HT1080 (cell line): Measurements from ENCODE around the gene TTC1. TPM values are rescaled to one million over a fixed set of nuclear protein-coding genes. Genes with fewer than 3 reads are reported as not detected.
A peak's percentile ranks its signal among the peaks of the same experiment; 100 is the strongest.

Experiments
- DNase-seq: peaks from one replicate; pipeline ENCODE4 v3.0.0-alpha.2; 2015; ENCODE audit warnings: low read depth
- small RNA-seq: library from RNA; depleted of rRNA; stranded (forward); fragments of <200 nt; gene quantifications from one replicate; pipeline ENCODE3, GENCODE V24; 2014
- total RNA-seq: library from RNA; depleted of rRNA; stranded (reverse); fragments of >200 nt; shearing (Covaris generic); gene quantifications from 2 replicates; pipeline ENCODE4 v1.2.3, GENCODE V29; 2014; rRNA removed

TTC1 gene
- total RNA-seq, 1 experiment from 2014 or later, result 87.2 TPM

DNA sequence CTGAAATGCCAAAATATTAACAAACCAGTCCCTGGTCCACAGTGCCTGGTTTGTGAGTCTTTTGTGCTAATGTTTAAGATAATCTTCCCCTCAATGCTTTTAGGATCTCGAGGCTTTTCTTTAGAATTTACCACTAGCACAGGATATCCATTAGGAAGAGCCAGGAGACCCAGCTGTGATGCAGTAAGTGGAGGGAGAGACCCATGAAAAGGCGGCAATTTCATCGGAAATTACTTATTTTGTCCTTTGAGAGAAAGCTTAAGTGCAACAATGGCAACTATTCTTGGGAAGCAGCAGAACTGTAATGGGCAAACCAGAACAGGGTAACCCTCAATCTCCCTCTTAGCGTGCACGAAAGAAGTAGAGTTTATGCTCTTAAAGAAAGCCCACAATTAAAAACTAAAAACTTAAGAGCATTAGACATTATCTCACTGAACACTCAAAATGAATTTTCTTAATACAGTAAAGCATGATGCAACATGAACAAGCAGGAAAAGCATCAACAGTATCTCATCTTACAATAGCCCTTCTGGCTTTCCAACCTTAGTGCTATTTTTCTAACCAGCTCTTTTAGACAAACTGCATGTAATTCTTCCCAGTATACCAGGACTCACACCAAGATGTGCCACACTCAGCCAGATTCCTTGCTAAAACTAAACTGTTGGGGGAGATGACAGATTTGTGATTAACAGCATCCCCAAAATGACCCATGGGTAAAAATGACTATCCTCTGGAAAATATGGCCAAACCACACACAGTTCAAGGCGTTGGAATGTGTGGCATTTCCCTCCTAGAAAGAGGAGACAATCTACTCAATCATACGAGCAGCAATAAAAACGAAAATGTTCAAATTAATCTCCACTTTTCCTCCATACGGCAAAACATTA is 73.9 kb downstream of the TTC1 start:
- DNase-seq, result peak; percentile 89

DNA sequence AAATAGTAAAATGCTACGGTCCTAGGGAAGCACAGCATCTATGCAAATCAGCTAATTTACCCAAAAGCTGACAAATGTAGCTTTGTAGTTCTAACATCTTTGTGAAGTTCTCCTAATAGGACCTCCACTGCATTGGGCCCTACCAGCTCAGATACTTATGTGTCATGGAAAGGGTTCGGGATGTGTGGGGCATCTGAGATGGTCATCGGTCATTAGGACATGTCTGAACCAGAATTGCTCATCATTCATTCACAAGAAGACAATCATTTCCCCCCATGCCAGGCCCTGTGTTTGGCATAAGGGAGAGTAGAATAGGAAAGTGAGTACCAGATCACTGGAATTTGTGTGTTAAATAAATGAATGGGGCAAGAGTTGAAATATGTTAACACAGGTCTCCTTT is 74.6 kb downstream of the TTC1 start:
- peak; percentile 75 for DNase-seq

DNA sequence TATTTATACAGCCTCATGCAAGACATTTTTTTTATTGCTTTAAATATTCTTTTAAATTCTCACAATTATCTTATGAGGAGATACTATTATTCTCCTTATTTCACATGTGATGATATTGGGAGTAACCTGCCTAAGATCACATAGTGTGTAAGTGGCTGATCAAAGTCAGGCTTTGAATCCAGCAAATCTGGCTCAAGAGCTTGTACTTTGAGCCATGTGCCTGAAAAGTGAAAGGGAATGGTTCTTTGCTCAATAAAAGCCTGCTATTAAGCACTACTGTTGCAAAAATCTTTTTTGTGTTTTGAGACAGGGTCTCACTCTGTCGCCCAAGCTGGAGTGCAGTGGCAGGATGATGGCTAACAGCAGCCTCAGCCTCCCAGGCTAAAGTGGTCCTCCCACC is 75.2 kb downstream of the TTC1 start:
- no peak for DNase-seq

DNA sequence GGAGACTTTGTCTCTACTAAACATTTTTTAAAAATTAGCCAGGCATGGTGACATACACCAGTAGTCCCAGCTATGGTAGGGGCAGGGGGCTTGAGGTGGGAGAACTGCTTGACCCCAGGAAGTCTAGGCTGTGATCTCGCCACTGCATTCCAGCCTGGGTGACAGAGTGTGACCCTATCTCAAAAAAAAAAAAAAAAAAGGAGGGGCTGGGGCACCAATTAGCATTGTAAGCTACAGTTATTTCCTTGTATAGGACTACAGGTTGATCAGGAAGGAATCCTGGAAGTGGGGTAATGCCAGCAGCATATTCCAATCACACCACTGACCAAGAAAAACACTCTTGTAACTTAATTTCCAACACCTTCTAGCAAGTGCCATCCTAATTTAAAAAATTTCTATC is 78.3 kb downstream of the TTC1 start:
- DNase-seq, result no peak

DNA sequence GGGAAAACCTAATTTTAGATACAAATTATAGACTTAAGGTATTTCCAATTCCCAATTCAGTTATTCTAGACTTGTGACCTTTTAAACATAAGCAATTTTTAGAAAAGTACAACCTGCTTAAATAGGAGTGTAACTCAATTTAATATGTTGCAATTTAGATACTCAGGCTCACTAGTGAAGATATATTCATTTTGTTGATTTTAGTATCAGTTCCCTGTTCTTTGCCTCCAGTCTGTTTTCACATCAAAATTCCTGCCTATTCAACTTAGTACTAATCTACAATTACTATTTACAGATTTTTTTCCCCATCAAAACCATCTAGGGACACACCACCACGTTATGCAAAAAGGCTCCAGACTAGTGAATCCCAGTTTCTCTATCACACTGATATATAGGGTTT is 79.9 kb downstream of the TTC1 start:
- DNase-seq, result no peak

- DNase-seq, result no peak
Measured at GRCh38 chr5:160089531-160089930, 80.6 kb downstream of the TTC1 start.

DNA sequence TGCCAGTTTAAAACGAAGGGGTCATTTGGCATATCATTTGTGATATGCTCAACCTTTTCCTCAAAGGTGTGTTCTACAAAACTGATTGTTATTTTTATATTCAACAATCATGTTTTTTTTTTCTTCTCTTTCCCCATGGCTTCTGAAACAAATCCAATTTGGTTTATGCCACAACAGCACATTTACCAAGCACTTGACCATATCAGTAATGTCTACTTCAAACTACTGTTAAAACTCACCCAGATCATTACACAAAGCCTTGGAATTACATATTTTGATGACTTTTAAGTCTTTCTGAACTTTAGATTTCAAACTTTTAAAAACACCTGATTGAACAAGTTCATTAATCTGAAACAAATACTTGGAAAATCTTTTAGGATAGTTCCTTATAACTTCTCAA is 81.1 kb downstream of the TTC1 start:
- DNase-seq, result no peak

DNA sequence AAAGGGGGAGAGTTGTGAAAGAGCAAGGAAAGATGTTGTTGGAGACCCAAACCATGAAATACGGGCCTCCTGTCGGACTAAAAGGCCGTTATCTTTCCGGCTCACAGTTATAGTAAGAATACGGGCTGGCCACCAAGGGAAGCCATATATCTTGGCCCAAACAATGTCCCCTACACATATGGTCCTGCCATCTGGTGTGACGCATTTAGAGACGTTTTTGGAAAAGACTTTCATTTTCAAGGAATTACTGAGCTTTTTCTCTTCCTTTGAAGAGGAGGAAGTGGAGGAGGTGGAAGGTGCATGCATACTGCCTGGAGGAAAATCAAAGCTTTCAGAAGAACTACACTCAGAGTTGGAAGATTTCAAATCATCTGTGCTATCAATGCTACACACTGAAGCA is 83.6 kb downstream of the TTC1 start:
- DNase-seq, result no peak

DNA sequence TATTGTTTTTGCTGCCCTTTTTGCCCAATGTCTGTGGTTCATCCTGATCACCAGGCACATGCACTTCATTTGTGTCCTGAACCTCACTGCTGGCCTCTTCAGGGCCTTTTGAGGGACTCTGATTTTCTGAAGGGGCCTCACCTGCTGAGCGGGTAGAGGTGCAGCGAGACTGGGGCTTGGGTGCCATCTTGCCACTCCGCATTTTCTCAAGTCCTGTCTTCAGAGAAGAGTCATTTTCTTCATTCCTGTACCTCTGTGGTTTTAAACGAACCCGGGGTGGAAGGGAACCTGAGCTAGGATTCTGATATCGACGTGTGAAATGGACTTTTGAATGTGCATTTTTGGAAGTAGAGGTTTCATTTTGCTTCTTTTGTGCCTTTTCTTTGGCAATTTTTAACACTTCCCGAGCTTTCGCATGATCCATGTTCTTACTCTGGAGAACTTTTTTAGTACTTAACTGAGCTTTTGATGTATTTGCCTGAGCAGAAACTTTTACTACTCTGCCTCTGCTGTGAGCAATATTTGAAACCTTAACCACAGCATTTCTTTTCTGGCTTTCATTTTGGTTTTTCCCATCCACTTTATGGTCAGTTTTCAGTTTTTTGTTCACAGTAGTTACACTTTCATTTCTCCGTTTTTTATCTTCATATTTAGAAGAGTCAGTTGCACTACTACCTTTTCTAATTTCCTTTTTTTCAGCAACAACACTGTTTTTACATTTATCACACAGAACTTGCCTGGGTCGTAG is 84.2 kb downstream of the TTC1 start:
- no peak for DNase-seq

GRCh38 chr5:160096178-160096577 is 87.2 kb downstream of the TTC1 start:
- DNase-seq, result no peak

DNA sequence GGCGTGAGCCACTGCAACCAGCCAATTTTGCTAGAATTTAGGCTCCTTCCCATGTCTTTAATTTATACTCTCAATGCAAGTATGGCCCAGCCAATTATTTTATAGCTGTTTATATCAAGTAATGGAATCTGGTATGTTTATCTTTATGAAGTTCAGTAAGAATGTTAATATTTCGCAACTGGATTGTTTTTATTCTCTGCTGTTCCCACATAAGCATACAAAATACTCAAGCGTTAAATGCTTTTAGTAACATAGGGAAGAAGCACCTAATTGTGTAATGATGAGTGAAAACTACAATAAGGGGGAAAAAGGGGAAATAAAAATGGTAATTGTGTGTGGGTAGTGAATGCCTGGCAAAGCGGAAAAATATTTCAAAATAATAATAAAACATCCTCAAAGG is 89.1 kb downstream of the TTC1 start:
- no peak for DNase-seq

DNA sequence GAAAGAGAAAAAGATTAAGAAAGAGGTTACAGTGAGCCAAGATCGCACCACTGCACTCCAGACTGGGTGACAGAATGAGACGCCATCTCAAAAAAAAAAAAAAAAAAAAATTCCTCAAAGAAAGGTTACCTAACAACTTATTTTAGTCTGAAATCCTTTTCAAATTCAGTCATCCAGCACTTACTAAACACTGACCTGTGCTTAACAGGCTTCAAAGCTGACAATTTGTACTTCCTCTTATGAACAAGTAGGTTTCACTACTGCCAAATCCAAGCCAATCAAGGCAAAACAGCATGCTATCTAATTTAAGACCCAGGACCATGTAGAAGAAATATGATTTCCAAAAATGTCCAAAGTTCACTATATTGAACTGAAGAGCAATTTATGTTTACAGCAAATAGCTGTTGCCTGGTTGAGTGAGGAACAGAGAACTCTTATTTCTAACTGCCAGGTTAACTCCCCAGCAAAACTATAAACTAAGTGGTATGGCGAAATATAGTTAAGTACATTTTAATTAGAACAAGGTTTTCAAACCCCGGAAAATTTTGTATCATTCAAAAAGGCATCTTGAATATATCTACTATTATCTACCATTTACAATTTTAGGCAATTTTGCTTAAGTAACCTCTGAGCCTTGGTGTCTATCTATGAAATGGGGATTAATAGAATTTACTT is 96.9 kb downstream of the TTC1 start:
- DNase-seq, result no peak

DNA sequence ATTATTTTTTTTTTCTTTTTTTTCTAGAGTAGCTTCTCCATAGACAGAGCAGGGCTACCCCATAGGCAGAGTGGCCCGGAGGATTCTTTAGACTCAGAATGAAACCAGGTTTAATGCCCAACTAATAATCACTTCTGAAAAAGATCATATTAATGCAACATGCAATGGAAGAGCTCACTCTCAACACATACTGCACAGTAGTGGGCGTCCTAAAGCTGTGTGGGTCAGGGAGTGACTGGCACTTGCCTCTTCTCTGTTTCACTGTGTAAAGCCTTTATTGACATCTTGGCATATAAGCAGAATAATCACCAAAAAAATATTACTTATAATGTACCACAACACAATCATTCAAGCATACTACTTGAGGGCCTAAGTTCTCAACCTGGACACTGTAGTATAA is 99.2 kb downstream of the TTC1 start:
- no peak for DNase-seq

Small RNAs within 50 kb of the gene (small RNA-seq; reads per million reads assigned to genes)
- gene RF00019, result not detected

Other genes with a start within 250 kb of the TTC1 start
- gene ADRA1B, start 92.7 kb upstream of the TTC1 start, total RNA-seq, result 0.27 and 1.1 TPM in 2 replicates
- gene PWWP2A, start 110.3 kb downstream of the TTC1 start, total RNA-seq, result 10.2 and 12.6 TPM in 2 replicates
- 0.70 and 1.1 TPM in 2 replicates for gene FABP6, start 220.4 kb downstream of the TTC1 start, total RNA-seq